Measurements from ENCODE around the gene EFHD2.

EFHD2 gene

GRCh38 chr1:15364740-15365139 is 44.9 kb upstream of the EFHD2 start:
- no CpG with 5 or more reads among the region's 5 CpGs for WGBS, 2 donors (ENCODE audit: extremely low coverage in 2 of 2, insufficient read length in 2 of 2, insufficient replicate concordance in 1 of 2)
- H3K4me2 ChIP-seq (ENCODE audit: insufficient read depth, low read length, poor library complexity, severe bottlenecking) = no peak overlapping the region
- no peak overlapping the region for H2BK15ac ChIP-seq (ENCODE audit: low read length)
- H3K36me3 ChIP-seq (replicated peaks in 1 of 2; ENCODE audit: control insufficient read depth in 2 of 2, insufficient read depth in 2 of 2, low read length in 2 of 2) = no peaks in the 10 kb centered on the region
- no peak overlapping the region for H2AFZ ChIP-seq (ENCODE audit: low read length)
- no peak for DNase-seq (ENCODE audit: low spot score)
- H3K4me1 ChIP-seq (ENCODE audit: control insufficient read depth in 2 of 2, insufficient read depth in 1 of 2, low read depth in 1 of 2, low read length in 2 of 2) = peaks cover 6 to 19% of the 10 kb centered on the region in 2 donors
- H3K9ac ChIP-seq (ENCODE audit: low read depth, low read length, poor library complexity) = peak overlapping the region; percentile 64
- no peak overlapping the region for H2AK5ac ChIP-seq (ENCODE audit: low read depth, low read length)
- H3K9me3 ChIP-seq (replicated peaks in 1 of 2; ENCODE audit: control insufficient read depth in 2 of 2, insufficient read depth in 1 of 2, low read depth in 1 of 2, low read length in 2 of 2) = no peaks in the 10 kb centered on the region
- no peaks in the 10 kb centered on the region for H3K79me1 ChIP-seq (ENCODE audit: low read depth, low read length)
- H3K23ac ChIP-seq (ENCODE audit: low read depth, low read length, poor library complexity) = no peak overlapping the region
- no peak overlapping the region for H4K91ac ChIP-seq (ENCODE audit: low read depth, low read length, poor library complexity)
- H3K27ac ChIP-seq (replicated peaks; ENCODE audit: low read length) = no peak overlapping the region
- H3K18ac ChIP-seq (ENCODE audit: low read length) = peak overlapping the region; percentile 82
- H2BK120ac ChIP-seq (ENCODE audit: low read depth, low read length) = peak overlapping the region; percentile 20
- H2BK5ac ChIP-seq (ENCODE audit: low read length) = no peak overlapping the region
- peaks cover 0 to 4% (median 0%) of the 10 kb centered on the region in 3 experiments for H3K27me3 ChIP-seq (ENCODE audit: control insufficient read depth in 3 of 3, insufficient read depth in 3 of 3, low read depth in 1 of 3, low read length in 3 of 3)
- H3K14ac ChIP-seq (ENCODE audit: low read length) = no peak overlapping the region
- no peak overlapping the region for H2BK12ac ChIP-seq (ENCODE audit: low read length)
- H4K8ac ChIP-seq (ENCODE audit: low read depth, low read length) = no peak overlapping the region
- no peak overlapping the region for H3K4ac ChIP-seq (ENCODE audit: low read length)
- peak overlapping the region in 1 of 2 donors; percentile 23 for H3K4me3 ChIP-seq (ENCODE audit: low read length in 2 of 2)

GRCh38 chr1:15368888-15369287 is 40.8 kb upstream of the EFHD2 start:
- no peak overlapping the region for H3K18ac ChIP-seq (ENCODE audit: low read length)
- H4K91ac ChIP-seq (ENCODE audit: low read depth, low read length, poor library complexity) = no peak overlapping the region
- H3K79me1 ChIP-seq (ENCODE audit: low read depth, low read length) = no peaks in the 10 kb centered on the region
- no peak overlapping the region for H3K9ac ChIP-seq (ENCODE audit: low read depth, low read length, poor library complexity)
- no peak overlapping the region for H2AK5ac ChIP-seq (ENCODE audit: low read depth, low read length)
- H3K9me3 ChIP-seq (replicated peaks in 1 of 2; ENCODE audit: control insufficient read depth in 2 of 2, insufficient read depth in 1 of 2, low read depth in 1 of 2, low read length in 2 of 2) = no peaks in the 10 kb centered on the region
- peaks cover 0 to 14% (median 0%) of the 10 kb centered on the region in 3 experiments for H3K27me3 ChIP-seq (ENCODE audit: control insufficient read depth in 3 of 3, insufficient read depth in 3 of 3, low read depth in 1 of 3, low read length in 3 of 3)
- no peak overlapping the region for H3K4me3 ChIP-seq (ENCODE audit: low read length in 2 of 2)
- H3K36me3 ChIP-seq (replicated peaks in 1 of 2; ENCODE audit: control insufficient read depth in 2 of 2, insufficient read depth in 2 of 2, low read length in 2 of 2) = no peaks in the 10 kb centered on the region
- no peak for DNase-seq (ENCODE audit: low spot score)
- H3K14ac ChIP-seq (ENCODE audit: low read length) = no peak overlapping the region
- H2AFZ ChIP-seq (ENCODE audit: low read length) = no peak overlapping the region
- no peak overlapping the region for H2BK120ac ChIP-seq (ENCODE audit: low read depth, low read length)
- no CpG with 5 or more reads among the region's 1 CpG for WGBS, 2 donors (ENCODE audit: extremely low coverage in 2 of 2, insufficient read length in 2 of 2, insufficient replicate concordance in 1 of 2)
- no peak overlapping the region for H4K8ac ChIP-seq (ENCODE audit: low read depth, low read length)
- H3K27ac ChIP-seq (replicated peaks; ENCODE audit: low read length) = no peak overlapping the region
- no peak overlapping the region for H2BK12ac ChIP-seq (ENCODE audit: low read length)
- H3K23ac ChIP-seq (ENCODE audit: low read depth, low read length, poor library complexity) = no peak overlapping the region
- H3K4me2 ChIP-seq (ENCODE audit: insufficient read depth, low read length, poor library complexity, severe bottlenecking) = no peak overlapping the region
- peaks cover 6 to 16% of the 10 kb centered on the region in 2 donors for H3K4me1 ChIP-seq (ENCODE audit: control insufficient read depth in 2 of 2, insufficient read depth in 1 of 2, low read depth in 1 of 2, low read length in 2 of 2)
- H2BK15ac ChIP-seq (ENCODE audit: low read length) = no peak overlapping the region
- no peak overlapping the region for H3K4ac ChIP-seq (ENCODE audit: low read length)
- H2BK5ac ChIP-seq (ENCODE audit: low read length) = no peak overlapping the region

GRCh38 chr1:15370268-15370667 is 39.4 kb upstream of the EFHD2 start:
- no peak overlapping the region for H2BK120ac ChIP-seq (ENCODE audit: low read depth, low read length)
- no peak overlapping the region for H4K8ac ChIP-seq (ENCODE audit: low read depth, low read length)
- WGBS, 2 donors (ENCODE audit: extremely low coverage in 2 of 2, insufficient read length in 2 of 2, insufficient replicate concordance in 1 of 2) = no CpG with 5 or more reads among the region's 4 CpGs
- H2BK15ac ChIP-seq (ENCODE audit: low read length) = no peak overlapping the region
- no peak overlapping the region for H3K27ac ChIP-seq (replicated peaks; ENCODE audit: low read length)
- H3K4me3 ChIP-seq (ENCODE audit: low read length in 2 of 2) = peak overlapping the region in 1 of 2 donors; percentile 34
- no peaks in the 10 kb centered on the region for H3K9me3 ChIP-seq (replicated peaks in 1 of 2; ENCODE audit: control insufficient read depth in 2 of 2, insufficient read depth in 1 of 2, low read depth in 1 of 2, low read length in 2 of 2)
- H3K4ac ChIP-seq (ENCODE audit: low read length) = no peak overlapping the region
- no peak overlapping the region for H4K91ac ChIP-seq (ENCODE audit: low read depth, low read length, poor library complexity)
- H3K4me1 ChIP-seq (ENCODE audit: control insufficient read depth in 2 of 2, insufficient read depth in 1 of 2, low read depth in 1 of 2, low read length in 2 of 2) = peaks cover 0 to 11% of the 10 kb centered on the region in 2 donors
- no peak overlapping the region for H2AK5ac ChIP-seq (ENCODE audit: low read depth, low read length)
- no peak overlapping the region for H3K9ac ChIP-seq (ENCODE audit: low read depth, low read length, poor library complexity)
- no peak overlapping the region for H2BK12ac ChIP-seq (ENCODE audit: low read length)
- H3K18ac ChIP-seq (ENCODE audit: low read length) = no peak overlapping the region
- H3K79me1 ChIP-seq (ENCODE audit: low read depth, low read length) = no peaks in the 10 kb centered on the region
- no peak overlapping the region for H3K4me2 ChIP-seq (ENCODE audit: insufficient read depth, low read length, poor library complexity, severe bottlenecking)
- H3K36me3 ChIP-seq (replicated peaks in 1 of 2; ENCODE audit: control insufficient read depth in 2 of 2, insufficient read depth in 2 of 2, low read length in 2 of 2) = no peaks in the 10 kb centered on the region
- no peak overlapping the region for H3K14ac ChIP-seq (ENCODE audit: low read length)
- DNase-seq (ENCODE audit: low spot score) = no peak
- no peak overlapping the region for H2AFZ ChIP-seq (ENCODE audit: low read length)
- no peak overlapping the region for H2BK5ac ChIP-seq (ENCODE audit: low read length)
- H3K23ac ChIP-seq (ENCODE audit: low read depth, low read length, poor library complexity) = no peak overlapping the region
- H3K27me3 ChIP-seq (ENCODE audit: control insufficient read depth in 3 of 3, insufficient read depth in 3 of 3, low read depth in 1 of 3, low read length in 3 of 3) = peaks cover 0 to 14% (median 0%) of the 10 kb centered on the region in 3 experiments

- H3K4me2 ChIP-seq (ENCODE audit: insufficient read depth, low read length, poor library complexity, severe bottlenecking) = no peak overlapping the region
- no peak overlapping the region for H2BK5ac ChIP-seq (ENCODE audit: low read length)
- no peak overlapping the region for H2BK15ac ChIP-seq (ENCODE audit: low read length)
- no peaks in the 10 kb centered on the region for H3K79me1 ChIP-seq (ENCODE audit: low read depth, low read length)
- no peaks in the 10 kb centered on the region for H3K36me3 ChIP-seq (replicated peaks in 1 of 2; ENCODE audit: control insufficient read depth in 2 of 2, insufficient read depth in 2 of 2, low read length in 2 of 2)
- H3K18ac ChIP-seq (ENCODE audit: low read length) = no peak overlapping the region
- H3K4ac ChIP-seq (ENCODE audit: low read length) = no peak overlapping the region
- peak overlapping the region in 1 of 2 donors; percentile 15 for H3K4me3 ChIP-seq (ENCODE audit: low read length in 2 of 2)
- DNase-seq (ENCODE audit: low spot score) = no peak
- WGBS, 2 donors (ENCODE audit: extremely low coverage in 2 of 2, insufficient read length in 2 of 2, insufficient replicate concordance in 1 of 2) = 100% methylated on average over 1 of the region's 16 CpGs; no CpG with 5 or more reads in 1 of the 2 donors
- no peak overlapping the region for H3K27ac ChIP-seq (replicated peaks; ENCODE audit: low read length)
- no peak overlapping the region for H2AK5ac ChIP-seq (ENCODE audit: low read depth, low read length)
- H2BK120ac ChIP-seq (ENCODE audit: low read depth, low read length) = no peak overlapping the region
- H2AFZ ChIP-seq (ENCODE audit: low read length) = no peak overlapping the region
- peaks cover 0 to 14% (median 0%) of the 10 kb centered on the region in 3 experiments for H3K27me3 ChIP-seq (ENCODE audit: control insufficient read depth in 3 of 3, insufficient read depth in 3 of 3, low read depth in 1 of 3, low read length in 3 of 3)
- no peak overlapping the region for H3K14ac ChIP-seq (ENCODE audit: low read length)
- H3K9me3 ChIP-seq (replicated peaks in 1 of 2; ENCODE audit: control insufficient read depth in 2 of 2, insufficient read depth in 1 of 2, low read depth in 1 of 2, low read length in 2 of 2) = no peaks in the 10 kb centered on the region
- no peak overlapping the region for H3K9ac ChIP-seq (ENCODE audit: low read depth, low read length, poor library complexity)
- no peak overlapping the region for H4K91ac ChIP-seq (ENCODE audit: low read depth, low read length, poor library complexity)
- peaks cover 0 to 11% of the 10 kb centered on the region in 2 donors for H3K4me1 ChIP-seq (ENCODE audit: control insufficient read depth in 2 of 2, insufficient read depth in 1 of 2, low read depth in 1 of 2, low read length in 2 of 2)
- H2BK12ac ChIP-seq (ENCODE audit: low read length) = no peak overlapping the region
- no peak overlapping the region for H4K8ac ChIP-seq (ENCODE audit: low read depth, low read length)
- peak overlapping the region; percentile 34 for H3K23ac ChIP-seq (ENCODE audit: low read depth, low read length, poor library complexity)
Measured at GRCh38 chr1:15370781-15371520, 38.7 kb upstream of the EFHD2 start.

Measured in neuronal stem cell (in vitro differentiated cells).